ENCODE measurements around the gene PTPRM.

Gene PTPRM

DNA sequence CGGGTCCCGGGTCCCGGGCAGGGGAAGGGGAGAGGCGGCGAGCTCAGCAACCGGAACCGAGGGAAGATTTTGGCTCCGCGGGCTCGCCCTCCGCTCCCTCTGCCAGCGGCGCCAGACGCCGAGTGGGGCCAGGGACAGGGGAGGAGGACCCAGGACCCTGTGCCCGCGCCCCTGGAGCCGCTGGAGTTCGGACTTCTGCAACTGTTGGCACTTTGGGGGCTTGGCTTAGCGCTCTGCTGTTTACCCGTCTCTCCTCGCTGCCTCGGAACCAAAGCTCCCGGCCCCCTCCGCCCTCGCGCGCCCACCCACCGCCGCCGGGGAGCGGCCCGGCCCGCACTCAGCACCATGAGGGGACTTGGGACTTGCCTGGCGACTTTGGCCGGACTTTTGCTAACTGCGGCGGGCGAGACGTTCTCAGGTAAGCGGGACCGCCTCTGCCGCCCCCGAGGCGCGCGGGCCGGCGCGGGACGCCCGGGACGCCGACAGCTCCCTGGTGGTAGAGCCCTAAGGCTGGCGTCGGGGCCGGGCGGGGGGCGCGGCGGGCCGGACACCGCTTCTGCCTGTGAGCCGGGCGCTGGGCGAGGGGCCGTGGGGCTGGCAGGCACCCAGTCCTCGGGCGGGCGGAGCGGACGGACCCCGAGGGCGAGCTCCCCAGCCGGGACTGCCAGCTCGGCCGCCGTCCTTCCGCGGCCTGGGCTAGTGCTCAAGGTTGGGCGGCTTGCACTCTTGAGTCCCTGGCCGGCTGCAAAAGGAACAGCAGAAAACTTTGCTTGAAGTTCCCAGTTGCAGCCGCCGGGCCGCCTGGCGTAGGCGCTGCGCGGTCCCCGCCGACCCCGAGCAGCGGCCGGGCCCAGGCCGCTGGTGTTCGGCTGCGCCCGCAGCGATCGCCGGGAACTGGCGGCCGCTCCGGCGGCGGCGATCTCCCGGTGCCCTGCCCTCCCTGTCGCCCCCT is 634 bp downstream of the PTPRM start:
- peak; percentile 52 for DNase-seq

DNA sequence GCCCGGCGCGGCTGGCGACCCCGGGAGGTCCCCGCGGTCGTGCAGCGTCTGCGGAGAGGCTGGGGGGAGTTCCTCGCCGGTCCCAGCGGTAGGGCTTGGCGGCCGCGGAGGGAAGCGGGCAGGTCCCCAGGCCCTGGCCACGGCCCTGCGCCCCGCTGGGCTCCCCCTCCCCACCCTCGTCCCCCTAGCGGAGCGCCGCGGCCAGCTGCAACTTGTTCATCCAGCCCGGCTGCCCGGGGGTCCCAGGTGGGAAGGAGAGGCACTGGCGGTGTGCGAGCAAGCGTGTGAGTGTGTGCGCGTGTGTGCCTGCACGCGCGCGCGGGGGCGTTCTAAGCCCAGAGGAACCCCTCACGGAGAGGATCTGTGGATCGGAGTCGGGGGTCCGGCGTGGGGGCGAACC is 1.3 kb downstream of the PTPRM start:
- no peak for DNase-seq

DNA sequence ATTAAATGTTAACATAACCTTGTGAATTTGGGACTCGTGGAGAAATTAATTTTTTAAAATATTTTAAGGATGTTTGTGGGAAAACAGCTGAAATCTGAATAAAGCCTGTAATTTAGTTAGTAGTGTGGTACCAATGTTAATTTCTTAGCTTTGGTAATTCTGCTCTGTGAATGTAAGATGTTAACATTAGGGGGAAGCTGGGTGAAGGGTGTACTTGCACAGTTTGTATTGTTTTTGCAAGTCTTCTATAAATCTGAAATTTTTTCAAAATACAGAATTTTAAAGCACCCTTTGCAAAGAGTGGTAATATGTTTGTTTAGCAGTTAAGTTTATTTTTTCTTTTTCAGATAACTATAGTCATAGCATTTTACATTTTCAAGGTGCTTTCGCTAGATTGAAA is 4.5 kb downstream of the PTPRM start:
- DNase-seq, result no peak

DNA sequence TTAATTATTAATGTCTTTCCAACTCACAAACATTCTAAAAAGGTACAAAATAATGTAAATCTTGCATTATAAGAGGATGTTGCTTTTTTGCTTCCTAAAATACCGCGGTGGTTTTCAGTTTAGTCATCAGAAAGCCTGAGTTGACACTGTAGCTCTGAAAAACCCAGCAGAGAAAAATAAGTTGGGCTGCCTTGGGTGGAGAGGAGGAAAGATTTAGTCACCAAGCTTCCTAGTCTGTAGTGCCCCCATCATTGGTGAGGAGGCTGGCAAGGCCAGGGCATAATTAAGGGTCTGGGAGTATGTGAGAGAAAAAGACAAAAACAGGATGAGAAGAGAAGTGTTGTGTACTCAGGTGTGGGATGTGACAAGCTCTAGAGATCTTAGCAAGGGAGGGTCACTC is 5.7 kb downstream of the PTPRM start:
- no peak for DNase-seq

DNA sequence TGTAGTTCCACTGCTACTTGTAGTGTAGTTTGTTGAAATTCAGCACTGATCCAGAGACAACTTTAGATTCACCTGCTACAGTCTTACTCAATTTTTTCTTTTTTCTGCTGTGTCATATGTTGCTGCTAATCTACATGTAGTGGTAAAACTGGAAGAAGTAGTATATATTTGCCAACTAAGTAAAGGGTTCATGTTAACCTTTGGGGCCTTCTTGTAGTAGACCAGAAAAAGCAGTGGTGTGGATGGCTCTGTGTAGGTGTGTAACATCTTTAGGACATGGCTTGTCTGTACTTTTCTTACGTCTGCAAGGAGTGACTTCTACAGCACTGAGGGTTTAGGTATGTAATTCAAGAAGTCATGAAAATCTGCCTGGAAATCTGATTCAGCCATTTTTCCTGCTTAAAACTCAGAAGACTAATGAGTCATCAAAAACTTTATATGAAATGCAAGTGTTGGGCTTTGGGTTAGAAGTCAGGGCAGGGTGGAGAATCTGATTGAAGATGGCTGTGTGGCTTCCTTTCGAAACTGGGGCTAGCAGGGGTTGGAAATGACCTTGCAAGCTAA is 8.4 kb downstream of the PTPRM start:
- no peak for DNase-seq

DNA sequence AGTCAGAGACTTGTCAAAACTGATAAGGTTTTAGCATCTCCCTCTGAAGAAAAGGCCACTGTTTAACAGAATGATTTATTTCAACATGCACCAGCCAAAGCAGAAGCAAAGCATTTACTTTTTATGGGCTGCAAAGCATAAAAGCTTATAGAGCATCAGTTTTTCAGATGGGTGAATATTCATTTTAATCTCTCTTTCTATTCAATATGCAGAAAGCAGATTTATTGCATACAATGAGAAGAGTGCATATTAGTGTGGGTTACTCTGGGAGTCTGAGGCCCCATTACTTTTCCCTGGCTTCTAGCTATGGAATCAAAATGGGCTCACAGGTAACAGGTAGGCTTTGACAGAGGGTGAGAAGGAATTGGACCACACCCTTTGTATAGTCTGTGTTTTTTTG is 9.0 kb downstream of the PTPRM start:
- DNase-seq, result no peak

DNA sequence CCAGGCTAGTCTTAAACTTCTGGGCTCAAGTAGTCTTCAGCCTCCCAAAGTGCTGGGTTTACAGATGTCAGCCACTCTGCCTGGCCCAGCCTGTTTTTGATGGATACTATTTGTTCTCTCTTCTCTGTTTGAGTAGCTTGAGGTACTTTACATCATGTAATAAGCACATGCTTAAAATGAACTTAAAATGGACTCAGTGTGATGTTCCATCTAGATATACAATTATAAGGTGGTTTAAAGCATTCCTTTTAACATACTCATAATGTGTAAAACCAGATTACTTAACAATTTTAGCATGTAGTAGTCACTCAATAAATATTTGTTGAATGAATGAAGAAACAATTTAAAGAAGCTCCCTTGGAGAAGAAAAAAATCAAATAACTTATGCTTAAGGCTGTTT is 9.6 kb downstream of the PTPRM start:
- no peak for DNase-seq

DNA sequence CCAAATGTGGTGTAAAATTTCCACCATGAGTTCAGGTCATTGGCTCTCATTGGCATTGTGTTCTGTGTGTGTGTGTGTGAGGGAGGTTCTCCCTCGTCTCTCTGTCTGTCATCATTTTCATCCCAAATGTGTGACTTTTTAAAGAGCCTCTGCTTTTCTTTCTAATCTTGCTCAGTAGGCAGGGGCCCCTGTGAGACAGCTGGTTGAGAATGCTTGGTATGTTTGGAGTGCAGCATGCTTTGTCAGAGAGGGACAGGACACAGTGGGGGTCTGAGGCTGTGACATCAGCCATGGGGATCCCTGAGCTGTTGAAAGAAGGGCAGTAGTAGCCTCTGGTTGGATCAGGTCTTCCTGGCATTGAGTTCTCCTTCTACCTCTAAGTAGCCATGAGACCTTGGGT is 10.6 kb downstream of the PTPRM start:
- DNase-seq, result no peak

DNA sequence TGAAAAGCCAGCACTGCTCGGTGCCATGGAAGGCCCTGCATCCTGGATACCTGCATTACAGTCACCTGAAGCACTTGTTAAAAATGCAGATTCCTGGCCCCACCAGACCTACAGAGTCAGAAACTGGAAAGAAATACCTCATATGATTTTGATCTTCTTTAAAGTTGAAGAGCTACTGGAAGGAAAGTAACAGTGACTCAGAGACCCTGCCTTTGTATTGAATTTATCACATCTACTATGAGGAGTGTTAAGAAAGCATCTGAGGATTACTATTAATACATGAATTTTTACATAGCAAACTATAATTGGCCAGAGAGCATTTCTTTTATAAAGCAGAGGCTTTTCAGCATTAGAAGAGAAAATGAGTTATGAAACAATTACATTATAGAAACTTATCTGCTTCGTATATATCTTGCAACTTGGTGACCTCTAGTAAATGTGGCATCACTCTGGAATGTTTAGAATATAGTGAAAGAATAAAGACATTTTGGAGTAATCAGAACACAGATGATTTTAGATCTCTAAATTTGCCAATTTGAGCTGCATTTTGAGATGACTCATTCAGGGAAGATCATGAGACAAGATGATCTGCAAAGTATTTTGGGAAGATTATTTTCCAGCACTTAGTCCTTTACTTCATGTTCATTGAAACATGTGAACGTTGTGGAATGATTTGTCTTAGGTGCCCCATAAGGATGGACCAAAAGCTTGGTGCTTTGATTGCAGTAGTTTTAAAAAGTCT is 12.2 kb downstream of the PTPRM start:
- no peak for DNase-seq

DNA sequence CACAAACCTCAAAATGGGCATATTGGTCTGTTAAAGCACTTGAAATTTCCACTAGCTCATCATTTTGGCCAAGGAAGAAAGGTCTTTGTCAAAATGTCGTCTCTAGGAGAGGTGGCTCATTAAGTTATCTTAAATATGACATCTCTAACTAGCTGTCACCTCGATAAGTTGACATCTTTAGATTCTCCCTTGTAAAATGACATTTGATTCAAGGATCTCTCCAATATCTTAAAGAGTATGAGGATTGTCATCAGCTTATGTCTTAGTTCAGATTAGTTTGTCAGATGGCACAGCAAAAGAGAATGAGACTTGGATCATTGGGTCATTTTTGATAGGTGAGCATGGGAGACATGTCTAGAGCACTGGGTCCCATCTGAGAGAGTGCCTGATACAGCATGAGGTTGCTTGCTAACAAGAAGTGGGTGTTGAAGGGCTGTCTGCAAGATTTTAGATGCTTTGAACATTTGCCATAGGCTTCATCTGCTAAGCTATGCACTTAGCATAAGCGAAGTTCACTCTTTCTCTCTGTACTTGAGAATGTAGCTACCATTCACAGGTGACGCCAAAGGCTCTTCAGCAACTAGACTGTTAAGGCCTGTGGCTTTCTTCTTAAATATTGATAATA is 12.9 kb downstream of the PTPRM start:
- DNase-seq, result no peak

DNA sequence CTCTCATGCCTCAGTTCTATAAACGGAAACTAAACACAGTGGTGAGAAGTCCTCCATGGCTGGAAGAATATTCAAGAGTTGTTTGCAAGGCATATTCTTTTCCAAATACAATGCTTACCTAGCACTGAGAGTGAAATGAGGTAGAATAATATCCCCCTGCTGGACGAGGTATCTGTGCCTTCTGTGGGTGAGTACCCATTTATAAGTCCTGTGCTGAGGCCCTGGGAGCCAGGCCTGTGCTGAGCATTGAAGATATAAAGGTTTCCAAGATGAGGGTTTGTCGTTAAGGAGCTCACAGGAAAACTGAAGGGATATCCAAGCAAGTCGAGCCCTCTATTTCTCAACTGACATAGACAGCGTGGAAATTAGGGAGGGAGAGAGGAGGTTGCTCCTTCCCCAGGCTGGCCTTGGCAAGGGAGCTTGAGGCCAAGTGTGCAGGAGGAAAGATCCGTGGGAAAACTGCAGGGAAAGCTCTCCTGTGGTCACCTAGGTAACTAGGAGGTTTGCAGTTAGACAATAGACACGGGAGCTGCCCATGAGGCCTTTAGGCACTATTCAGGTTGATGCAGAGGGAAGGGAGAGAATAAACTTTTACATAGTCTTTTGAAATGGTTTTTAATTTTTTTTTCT is 17.6 kb downstream of the PTPRM start:
- DNase-seq, result no peak

DNA sequence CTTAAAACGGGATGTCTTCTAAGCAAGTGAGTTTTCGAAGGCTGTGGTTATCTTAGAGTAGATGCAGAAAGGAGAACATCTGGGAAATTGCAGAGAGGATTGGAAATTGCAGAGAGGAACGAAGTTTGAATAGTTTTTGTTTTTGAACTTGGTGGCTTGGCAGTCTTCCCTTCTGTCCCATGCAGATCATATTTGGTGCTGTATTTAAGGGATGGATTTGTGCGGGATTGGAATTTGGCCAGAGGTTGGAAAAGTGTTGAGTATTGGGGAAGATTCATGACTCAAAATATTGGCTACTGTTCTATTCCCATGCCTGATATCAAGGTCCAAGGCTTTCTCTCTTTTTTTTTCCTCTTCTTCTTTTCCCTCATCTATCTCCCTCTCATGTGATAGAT is 18.2 kb downstream of the PTPRM start:
- no peak for DNase-seq

DNA sequence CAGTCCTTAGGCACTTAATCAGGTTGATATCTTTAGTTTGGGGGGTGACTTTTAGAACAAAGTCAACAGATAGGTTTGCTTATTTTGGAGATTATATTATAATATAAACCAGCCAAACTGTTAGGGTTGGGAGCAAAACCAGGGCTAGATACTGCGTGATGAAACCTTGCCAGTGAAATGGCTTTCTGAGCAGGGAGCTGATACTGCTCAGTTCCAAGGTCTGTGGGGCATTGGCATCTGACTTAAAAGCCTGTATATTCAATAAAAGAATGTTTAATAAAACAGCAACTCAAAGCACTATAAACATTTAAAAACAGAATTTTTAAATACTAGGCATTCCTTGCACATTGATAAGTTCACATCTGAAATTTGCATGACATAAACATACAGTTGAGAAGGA is 19.3 kb downstream of the PTPRM start:
- DNase-seq, result no peak

DNA sequence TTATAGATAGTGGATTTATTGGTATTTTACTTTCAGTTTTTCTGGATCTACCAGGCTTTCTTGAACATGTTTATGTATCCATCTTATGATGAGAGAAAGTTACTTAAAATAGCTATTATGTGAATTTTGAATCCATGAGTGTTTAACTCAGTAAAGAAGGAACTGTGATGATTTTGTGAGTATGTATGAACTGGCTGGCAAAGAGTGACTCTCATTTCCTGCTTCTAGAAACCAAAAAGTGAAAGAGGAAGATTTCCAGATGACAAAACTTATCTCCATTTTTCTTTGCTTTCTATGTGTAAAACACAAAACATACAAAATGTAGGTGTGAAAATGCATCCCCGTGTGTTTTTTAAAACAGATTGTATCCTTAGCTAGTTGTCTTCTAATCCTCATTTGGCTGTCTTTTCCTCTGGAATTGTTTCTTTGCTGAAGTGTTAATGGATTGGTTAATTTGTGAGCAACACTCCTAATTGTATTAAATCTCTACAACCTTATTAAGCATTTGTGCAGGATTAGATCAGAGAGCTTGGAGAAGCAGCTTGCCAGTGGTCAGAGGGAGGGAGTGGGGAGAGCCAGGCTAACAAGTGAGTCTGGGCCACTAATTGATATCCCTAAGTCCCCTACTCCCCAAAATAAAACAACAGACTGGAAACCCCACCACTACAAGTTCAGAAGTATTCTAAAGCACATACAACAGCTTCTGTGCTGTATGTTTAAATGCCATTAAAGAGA is 23.9 kb downstream of the PTPRM start:
- no peak for DNase-seq

DNA sequence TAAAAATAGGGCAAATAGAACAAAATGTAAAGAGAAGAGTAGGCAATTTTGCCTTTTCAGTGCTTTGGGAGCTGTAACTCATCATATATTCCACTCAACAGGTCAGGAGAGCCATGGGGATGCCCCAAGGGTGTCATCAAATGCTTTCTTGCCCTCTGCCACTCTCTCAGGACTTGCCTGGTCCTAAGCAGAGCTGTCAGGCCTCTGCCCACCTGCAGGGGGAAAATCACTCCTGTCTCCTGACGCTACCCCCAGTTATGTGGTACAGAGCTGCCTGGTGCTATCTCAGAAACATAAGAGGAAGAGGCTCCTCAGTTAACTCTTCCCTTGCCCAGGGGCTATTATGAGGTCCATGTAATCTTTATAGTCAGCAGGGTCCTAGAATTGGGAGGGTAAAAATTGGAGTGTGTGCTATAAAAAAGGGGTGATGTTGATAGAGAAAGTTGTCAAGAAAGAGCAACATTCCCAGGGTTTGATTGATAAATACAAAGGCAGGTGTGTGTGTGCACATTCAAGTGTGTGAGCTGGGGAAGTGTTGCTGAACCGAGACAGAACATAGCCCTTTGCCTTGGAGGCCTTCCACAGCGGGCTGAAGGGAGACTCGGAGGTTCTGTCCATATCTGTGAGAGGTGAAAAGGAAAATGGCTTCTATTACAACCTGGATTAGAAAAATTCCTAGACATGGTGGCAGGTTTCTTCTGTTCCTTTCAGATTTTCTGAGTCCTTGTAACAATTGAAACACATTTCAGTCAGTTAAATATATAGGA is 25.4 kb downstream of the PTPRM start:
- DNase-seq, result no peak

DNA sequence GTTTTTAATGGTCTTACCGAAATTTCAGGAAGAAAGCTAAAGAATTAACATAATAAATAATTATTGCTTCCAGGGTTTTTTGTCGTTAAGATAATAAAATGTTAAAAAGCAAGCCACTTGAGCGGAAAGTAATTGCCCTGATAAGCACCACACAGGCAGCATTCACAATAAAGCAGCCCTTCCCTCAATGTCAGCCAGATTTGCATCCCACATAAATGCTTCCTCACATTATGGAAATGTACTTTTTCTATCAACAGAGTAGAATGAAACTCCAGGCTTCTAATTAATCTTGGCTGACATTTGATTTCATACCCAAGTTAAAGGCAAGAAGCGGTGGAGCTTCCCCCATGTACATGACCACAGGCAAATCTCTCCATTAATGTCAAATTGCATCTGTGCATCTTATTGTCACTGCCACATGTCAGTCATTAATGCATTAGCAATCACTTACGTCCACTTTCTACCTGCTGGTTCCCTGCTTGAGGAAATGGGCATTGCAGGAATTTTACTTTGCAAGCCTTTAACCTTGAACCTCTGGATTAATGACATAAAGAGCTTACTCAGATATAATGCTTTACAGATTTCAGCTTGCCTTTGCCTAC is 26.2 kb downstream of the PTPRM start:
- DNase-seq, result no peak

DNA sequence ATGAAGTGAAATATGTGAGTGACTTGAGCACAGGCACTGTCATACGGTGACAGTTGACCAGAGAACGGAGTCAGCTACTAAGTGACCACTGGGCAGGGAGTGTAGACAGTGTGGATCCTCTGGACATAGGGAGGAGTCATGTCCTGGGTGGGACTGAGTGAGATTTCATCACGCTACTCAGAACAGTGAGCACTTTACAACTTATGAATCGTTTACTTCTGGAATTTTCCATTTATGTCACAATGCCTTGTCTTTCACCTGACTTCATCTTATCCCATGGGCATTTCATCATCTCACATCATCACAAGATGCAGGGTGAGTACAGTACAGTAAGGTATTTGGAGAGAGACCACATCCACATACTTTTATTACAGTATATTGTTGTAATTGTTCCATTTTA is 29.0 kb downstream of the PTPRM start:
- DNase-seq, result no peak

DNA sequence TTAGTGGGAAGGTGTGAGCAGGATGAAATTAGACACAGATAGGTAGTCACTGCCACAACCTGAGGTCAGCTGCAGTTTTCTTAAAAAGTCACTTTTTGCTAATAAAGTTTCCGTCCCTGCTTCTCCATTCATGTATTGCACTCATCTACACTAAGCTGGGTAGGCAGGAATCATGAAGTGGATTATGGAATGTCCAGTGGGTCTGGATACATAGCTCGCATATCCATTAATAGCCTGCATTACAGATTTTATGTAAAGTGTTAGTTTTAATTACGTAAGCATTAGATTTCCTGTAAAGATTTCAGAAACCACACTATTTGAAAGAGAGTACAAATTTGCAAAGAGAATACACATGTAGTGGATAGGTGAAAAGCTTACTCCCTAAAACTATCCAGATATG is 30.4 kb downstream of the PTPRM start:
- DNase-seq, result no peak

DNA sequence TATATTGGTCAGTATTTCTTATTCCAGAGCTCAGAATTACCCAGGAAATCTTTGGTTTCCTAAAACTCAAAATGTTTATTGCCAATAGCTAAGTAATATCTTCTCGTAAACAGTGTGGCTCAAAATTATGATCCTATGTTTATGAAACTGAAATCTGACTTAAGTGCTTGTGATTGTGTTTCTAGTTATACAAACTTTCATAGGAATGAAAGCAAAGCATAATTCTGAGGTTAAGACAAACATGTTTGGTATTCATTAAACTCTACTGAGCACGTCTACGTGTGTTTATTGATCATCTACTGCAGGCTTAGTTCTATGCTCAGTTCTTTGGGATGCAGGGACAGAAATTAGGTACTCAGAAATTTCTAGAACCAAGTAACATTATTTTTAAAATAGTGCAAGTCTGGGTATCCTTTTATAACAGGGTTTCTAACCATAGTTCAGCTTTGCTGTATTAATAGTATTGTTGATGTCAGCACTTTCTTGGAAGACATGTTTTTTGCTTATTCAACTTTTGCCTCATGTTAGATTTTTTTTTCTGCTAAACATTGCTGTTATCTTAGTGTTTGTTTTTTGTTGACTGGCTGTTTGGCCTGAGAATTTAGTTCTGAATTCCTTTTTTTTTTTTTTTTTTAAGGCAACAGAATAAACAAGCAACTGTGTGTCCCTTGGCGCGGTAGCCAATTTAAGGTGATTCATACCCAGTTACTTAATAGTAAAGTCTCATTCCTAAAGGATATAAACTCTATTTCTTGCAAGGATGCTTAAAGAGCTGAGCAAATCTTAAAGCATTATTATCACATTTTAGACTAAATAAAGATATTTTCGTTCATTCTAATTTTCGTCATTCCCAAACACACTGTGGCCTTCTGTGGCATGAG is 31.3 kb downstream of the PTPRM start:
- DNase-seq, result no peak

DNA sequence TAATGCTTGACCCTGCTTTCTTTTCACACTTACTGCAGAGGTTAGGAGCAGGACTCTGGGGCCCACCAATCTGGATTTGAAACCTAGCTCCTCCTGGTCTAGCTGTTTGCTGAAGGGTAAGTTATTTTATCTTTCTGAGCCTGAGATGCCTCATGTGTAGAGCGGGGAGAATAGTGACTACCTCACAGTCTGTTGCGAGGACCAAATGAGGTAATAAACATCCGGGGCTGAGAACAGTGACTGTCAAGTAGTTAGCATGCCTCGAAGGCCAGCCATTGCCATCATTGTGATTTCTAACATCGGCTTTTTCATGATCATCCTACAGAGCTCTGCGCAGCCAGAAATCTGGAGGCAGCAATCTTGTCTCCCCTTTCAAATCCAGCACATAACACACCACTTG is 32.9 kb downstream of the PTPRM start:
- no peak for DNase-seq
